GM12891 (cell line): Measurements from ENCODE around the gene POU2F2.

ENCODE experiments used
- PAX5 ChIP-seq: IDR thresholded peaks from 2 replicates; pipeline ENCODE4 v1.6.1; 2011; ENCODE audit warnings: low read length, moderate library complexity, mild to moderate bottlenecking; ENCODE audit not compliant: insufficient read depth, severe bottlenecking
- POLR2A ChIP-seq: IDR thresholded peaks from 2 replicates; pipeline ENCODE4 v1.6.1; 2011; ENCODE audit warnings: low read depth, low read length, control low read depth
- POLR2AphosphoS5 ChIP-seq: IDR thresholded peaks from 2 replicates; pipeline ENCODE4 v1.6.1; 2011; ENCODE audit warnings: low read depth, low read length, control low read depth
- TAF1 ChIP-seq: IDR thresholded peaks from 2 replicates; pipeline ENCODE4 v1.6.1; 2011; ENCODE audit warnings: low read depth, low read length, control low read depth

GRCh38 chr19:42115219-42115618 lies 17.0 kb downstream of the POU2F2 start:
- TF ChIP-seq POLR2A (no peak), TAF1 (no peak), PAX5 (no peak), POLR2AphosphoS5 (no peak)
